GM23338 (cell line): ENCODE data around the gene ZNF831. TPM values are rescaled to one million over a fixed set of nuclear protein-coding genes. Genes with fewer than 3 reads are reported as not detected.

ENCODE experiments used
- CREB1 ChIP-seq: fragments of 250-450 bp; sonication (Bioruptor Pico); IDR thresholded peaks from 2 replicates; pipeline ENCODE4 v1.5.0; 2020; ENCODE audit warnings: low read depth, mild to moderate bottlenecking, moderate library complexity
- JUNB ChIP-seq: IDR thresholded peaks from one replicate; pipeline ENCODE4 v1.6.1; 2016; ENCODE audit warnings: antibody characterized with exemption; ENCODE audit not compliant: unreplicated experiment
- NANOG ChIP-seq: IDR thresholded peaks from 2 replicates; pipeline ENCODE4 v1.6.1; 2016; ENCODE audit warnings: antibody characterized with exemption, borderline replicate concordance
- REST ChIP-seq: IDR thresholded peaks from one replicate; pipeline ENCODE4 v1.6.1; 2018; ENCODE audit warnings: antibody characterized with exemption; ENCODE audit not compliant: unreplicated experiment
- STAT1 ChIP-seq: IDR thresholded peaks from one replicate; pipeline ENCODE4 v1.6.1; 2016; ENCODE audit warnings: antibody characterized with exemption; ENCODE audit not compliant: unreplicated experiment
- ZNF462 ChIP-seq: fragments of 250-450 bp; sonication (Bioruptor Pico); IDR thresholded peaks from 2 replicates; pipeline ENCODE4 v1.5.0; 2020; ENCODE audit warnings: mild to moderate bottlenecking, moderate library complexity
- polyA plus RNA-seq: library from polyadenylated mRNA; unstranded; fragments of >200 nt; fragmentation: Nextera tagmentation; extraction: Ambion mirVana; gene quantifications from 2 replicates; pipeline ENCODE4 v1.2.1, GENCODE V29; 2016
- total RNA-seq: library from RNA; depleted of rRNA; stranded (reverse); fragments of >200 nt; shearing (Covaris generic); gene quantifications from 2 replicates; pipeline ENCODE4 v1.2.3, GENCODE V29; 2014

ZNF831 gene
- total and polyA plus RNA-seq, 2 experiments from 2014 or later, result not detected

- TF ChIP-seq REST, result no peak
- no peak for TF ChIP-seq CREB1 (CRISPR knock-in tag)
- TF ChIP-seq NANOG, result no peak
- no peak for TF ChIP-seq STAT1
- TF ChIP-seq JUNB, result no peak
- TF ChIP-seq ZNF462, result no peak
These were observed 84.4 kb downstream of the ZNF831 start (continued) for GRCh38 chr20:59247731-59248684.
